Fibroblast of mammary gland (primary cell): ENCODE results near the gene ROBO3.

Experiments used
- DNase-seq: peaks from one replicate; pipeline ENCODE4 v3.0.0-alpha.2; 2010; ENCODE audit warnings: low read depth
- H3K4me3 ChIP-seq: 2 replicates; pipeline ENCODE4 v1.5.1; 2011; ENCODE audit warnings: low read depth, mild to moderate bottlenecking, low read length, moderate library complexity; ENCODE audit not compliant: control insufficient read depth
- CTCF ChIP-seq: conservative IDR thresholded peaks from 2 replicates; pipeline ENCODE4 v1.5.1; 2011; ENCODE audit warnings: low read depth, low read length, inconsistent platforms; ENCODE audit not compliant: control insufficient read depth, insufficient read depth

ROBO3 gene

GRCh38 chr11:124875401-124875800 lies 10.2 kb downstream of the ROBO3 start:
- no peak for TF ChIP-seq CTCF
- H3K4me3 ChIP-seq: peak overlapping the region; percentile 65

GRCh38 chr11:124875943-124876817 lies 10.9 kb downstream of the ROBO3 start:
- peak; percentile 95 for DNase-seq
- peak; percentile 41 for TF ChIP-seq CTCF

More at GRCh38 chr11:124875401-124875800, 10.2 kb downstream of the ROBO3 start:
- DNase-seq: no peak

GRCh38 chr11:124876818-124877630 lies 11.8 kb downstream of the ROBO3 start:
- H3K4me3 ChIP-seq: peak overlapping the region; percentile 65
- DNase-seq: no peak
- no peak for TF ChIP-seq CTCF

More at GRCh38 chr11:124875943-124876817, 10.9 kb downstream of the ROBO3 start:
- H3K4me3 ChIP-seq: peak overlapping the region; percentile 65

- H3K4me3 ChIP-seq: peak overlapping the region; percentile 65
- no peak for DNase-seq
- TF ChIP-seq CTCF: no peak
These were observed 12.3 kb downstream of the ROBO3 start for GRCh38 chr11:124877631-124877909.

- no peak for DNase-seq
- H3K4me3 ChIP-seq: peak overlapping the region; percentile 65
- no peak for TF ChIP-seq CTCF
These were observed 12.9 kb downstream of the ROBO3 start for GRCh38 chr11:124877910-124878758.
